ENCODE results near the gene CAMK1.

Gene CAMK1

DNA sequence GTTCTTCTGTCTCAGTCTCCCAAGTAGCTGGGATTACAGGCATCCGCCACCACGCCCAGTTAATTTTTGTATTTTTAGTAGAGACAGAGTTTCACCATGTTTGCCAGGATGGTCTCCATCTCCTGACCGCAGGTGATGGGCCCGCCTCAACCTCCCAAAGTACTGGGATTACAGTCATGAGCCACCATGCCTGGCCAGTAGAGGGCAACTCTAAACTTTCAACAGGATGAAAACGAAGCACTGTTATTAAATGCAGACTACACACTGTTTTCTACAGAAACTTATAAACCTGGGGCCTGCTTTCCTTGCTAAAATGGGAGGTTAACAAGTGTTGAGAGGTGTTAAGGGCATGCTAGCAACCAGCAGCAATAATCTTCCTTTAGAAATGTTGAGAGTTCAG, 30.8 kb upstream of the CAMK1 start:
- Histone ChIP-seq H3K4me3 (replicated peaks; ENCODE audit: insufficient read depth, low read length) (no peak overlapping the region), H3K27ac (replicated peaks) (no peak overlapping the region), H3K27me3 (ENCODE audit: insufficient read depth, poor library complexity, severe bottlenecking) (no peaks in the 10 kb centered on the region)
- TF ChIP-seq, protein P1, sequence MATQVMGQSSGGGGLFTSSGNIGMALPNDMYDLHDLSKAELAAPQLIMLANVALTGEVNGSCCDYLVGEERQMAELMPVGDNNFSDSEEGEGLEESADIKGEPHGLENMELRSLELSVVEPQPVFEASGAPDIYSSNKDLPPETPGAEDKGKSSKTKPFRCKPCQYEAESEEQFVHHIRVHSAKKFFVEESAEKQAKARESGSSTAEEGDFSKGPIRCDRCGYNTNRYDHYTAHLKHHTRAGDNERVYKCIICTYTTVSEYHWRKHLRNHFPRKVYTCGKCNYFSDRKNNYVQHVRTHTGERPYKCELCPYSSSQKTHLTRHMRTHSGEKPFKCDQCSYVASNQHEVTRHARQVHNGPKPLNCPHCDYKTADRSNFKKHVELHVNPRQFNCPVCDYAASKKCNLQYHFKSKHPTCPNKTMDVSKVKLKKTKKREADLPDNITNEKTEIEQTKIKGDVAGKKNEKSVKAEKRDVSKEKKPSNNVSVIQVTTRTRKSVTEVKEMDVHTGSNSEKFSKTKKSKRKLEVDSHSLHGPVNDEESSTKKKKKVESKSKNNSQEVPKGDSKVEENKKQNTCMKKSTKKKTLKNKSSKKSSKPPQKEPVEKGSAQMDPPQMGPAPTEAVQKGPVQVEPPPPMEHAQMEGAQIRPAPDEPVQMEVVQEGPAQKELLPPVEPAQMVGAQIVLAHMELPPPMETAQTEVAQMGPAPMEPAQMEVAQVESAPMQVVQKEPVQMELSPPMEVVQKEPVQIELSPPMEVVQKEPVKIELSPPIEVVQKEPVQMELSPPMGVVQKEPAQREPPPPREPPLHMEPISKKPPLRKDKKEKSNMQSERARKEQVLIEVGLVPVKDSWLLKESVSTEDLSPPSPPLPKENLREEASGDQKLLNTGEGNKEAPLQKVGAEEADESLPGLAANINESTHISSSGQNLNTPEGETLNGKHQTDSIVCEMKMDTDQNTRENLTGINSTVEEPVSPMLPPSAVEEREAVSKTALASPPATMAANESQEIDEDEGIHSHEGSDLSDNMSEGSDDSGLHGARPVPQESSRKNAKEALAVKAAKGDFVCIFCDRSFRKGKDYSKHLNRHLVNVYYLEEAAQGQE (IDR thresholded peaks at IDR 0.05; ENCODE audit: insufficient replicate concordance, low read depth): no peak
- TF ChIP-seq SPI1 (IDR thresholded peaks at IDR 0.05; ENCODE audit: borderline replicate concordance, low read depth) (no peak), GABPA (IDR thresholded peaks at IDR 0.05; ENCODE audit: low read depth) (no peak), POLR2AphosphoS5 (IDR thresholded peaks at IDR 0.05; ENCODE audit: low read depth) (no peak)
- TF ChIP-seq, protein P2, sequence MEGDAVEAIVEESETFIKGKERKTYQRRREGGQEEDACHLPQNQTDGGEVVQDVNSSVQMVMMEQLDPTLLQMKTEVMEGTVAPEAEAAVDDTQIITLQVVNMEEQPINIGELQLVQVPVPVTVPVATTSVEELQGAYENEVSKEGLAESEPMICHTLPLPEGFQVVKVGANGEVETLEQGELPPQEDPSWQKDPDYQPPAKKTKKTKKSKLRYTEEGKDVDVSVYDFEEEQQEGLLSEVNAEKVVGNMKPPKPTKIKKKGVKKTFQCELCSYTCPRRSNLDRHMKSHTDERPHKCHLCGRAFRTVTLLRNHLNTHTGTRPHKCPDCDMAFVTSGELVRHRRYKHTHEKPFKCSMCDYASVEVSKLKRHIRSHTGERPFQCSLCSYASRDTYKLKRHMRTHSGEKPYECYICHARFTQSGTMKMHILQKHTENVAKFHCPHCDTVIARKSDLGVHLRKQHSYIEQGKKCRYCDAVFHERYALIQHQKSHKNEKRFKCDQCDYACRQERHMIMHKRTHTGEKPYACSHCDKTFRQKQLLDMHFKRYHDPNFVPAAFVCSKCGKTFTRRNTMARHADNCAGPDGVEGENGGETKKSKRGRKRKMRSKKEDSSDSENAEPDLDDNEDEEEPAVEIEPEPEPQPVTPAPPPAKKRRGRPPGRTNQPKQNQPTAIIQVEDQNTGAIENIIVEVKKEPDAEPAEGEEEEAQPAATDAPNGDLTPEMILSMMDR (IDR thresholded peaks at IDR 0.05; ENCODE audit: insufficient read depth, low read length): peak; percentile 4
- no peak for DNase-seq (ENCODE audit: low read depth in 1 of 2, low spot score in 1 of 2)

DNA sequence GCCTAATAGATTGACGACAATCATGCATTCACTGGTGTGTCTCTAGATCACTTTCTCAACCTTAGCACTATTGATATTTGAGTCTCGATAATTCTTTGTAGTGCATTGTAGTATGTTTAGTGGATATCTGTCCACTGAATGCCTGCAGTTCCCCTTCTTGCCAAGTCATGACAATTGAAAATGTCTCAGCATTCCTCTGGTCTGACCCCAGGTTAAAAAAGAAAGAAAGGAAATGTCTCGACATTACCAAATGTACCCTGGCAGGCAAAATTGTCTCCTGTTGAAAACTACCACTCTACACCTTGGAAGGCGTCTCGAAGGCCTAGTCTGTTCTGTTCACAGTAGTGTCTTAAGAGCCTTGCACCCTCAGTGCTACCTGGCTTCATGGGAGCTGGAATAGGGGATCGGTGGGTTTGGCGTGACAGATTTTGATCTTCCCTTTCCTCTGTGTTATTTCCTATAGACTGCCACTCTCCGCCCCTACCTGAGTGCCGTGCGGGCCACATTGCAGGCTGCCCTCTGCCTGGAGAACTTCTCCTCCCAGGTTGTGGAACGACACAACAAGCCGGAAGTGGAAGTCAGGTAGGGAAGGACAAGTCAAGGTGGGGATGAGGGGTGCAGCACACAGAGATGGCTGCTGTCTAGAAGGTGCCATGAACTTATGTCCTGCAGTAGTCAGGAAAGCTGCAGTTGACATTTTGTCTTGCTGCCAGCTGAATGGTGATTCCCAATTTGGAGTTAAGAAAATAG, 27.6 kb upstream of the CAMK1 start:
- TF ChIP-seq, protein P1 (IDR thresholded peaks at IDR 0.05; ENCODE audit: insufficient replicate concordance, low read depth): no peak
- no peak overlapping the region for H3K27ac ChIP-seq (replicated peaks)
- no peak overlapping the region for H3K4me3 ChIP-seq (replicated peaks; ENCODE audit: insufficient read depth, low read length)
- no peak for DNase-seq (ENCODE audit: low read depth in 1 of 2, low spot score in 1 of 2)
- no peaks in the 10 kb centered on the region for H3K27me3 ChIP-seq (ENCODE audit: insufficient read depth, poor library complexity, severe bottlenecking)

DNA sequence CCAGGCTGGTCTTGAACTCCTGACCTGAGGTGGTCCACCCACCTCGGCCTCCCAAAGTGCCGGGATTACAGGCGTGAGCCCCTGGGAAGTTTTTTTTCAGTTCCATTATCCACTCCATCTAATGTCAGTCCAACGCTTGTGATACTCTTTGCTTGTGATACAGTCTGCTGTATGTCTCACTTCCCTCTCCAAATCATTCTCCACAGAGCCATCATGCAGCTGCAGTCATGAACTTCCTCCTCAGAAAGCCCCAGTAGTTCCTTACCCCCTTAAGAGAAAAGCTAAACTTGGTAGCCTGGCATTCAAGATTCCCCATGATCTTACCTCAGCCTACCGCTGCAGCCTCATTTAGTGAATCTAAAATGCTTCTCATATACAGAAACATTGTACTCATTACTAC, 25.5 kb upstream of the CAMK1 start:
- TF ChIP-seq POLR2AphosphoS5 (IDR thresholded peaks at IDR 0.05; ENCODE audit: low read depth) (peak; percentile 20; the same call in 1 of the 2 replicates), SPI1 (IDR thresholded peaks at IDR 0.05; ENCODE audit: borderline replicate concordance, low read depth) (peak; percentile 50; the same call in 1 of the 2 replicates), GABPA (IDR thresholded peaks at IDR 0.05; ENCODE audit: low read depth) (no peak)
- TF ChIP-seq, protein P1 (IDR thresholded peaks at IDR 0.05; ENCODE audit: insufficient replicate concordance, low read depth): no peak
- TF ChIP-seq, protein P2 (IDR thresholded peaks at IDR 0.05; ENCODE audit: insufficient read depth, low read length): no peak
- DNase-seq (ENCODE audit: low read depth in 1 of 2, low spot score in 1 of 2): peak in 1 of 2 experiments; percentile 48
- no peak overlapping the region for H3K4me3 ChIP-seq (replicated peaks; ENCODE audit: insufficient read depth, low read length)
- H3K27me3 ChIP-seq (ENCODE audit: insufficient read depth, poor library complexity, severe bottlenecking): no peaks in the 10 kb centered on the region
- no peak overlapping the region for H3K27ac ChIP-seq (replicated peaks)
